HG03521 (cell line): ENCODE results near the gene GATM.

Experiments
- ATAC-seq: cut with Tn5 transposase; IDR thresholded peaks from one replicate; pipeline ENCODE4 v1.9.1; 2021; ENCODE audit warnings: mild to moderate bottlenecking, moderate library complexity; ENCODE audit not compliant: unreplicated experiment

The GATM gene, protein sequence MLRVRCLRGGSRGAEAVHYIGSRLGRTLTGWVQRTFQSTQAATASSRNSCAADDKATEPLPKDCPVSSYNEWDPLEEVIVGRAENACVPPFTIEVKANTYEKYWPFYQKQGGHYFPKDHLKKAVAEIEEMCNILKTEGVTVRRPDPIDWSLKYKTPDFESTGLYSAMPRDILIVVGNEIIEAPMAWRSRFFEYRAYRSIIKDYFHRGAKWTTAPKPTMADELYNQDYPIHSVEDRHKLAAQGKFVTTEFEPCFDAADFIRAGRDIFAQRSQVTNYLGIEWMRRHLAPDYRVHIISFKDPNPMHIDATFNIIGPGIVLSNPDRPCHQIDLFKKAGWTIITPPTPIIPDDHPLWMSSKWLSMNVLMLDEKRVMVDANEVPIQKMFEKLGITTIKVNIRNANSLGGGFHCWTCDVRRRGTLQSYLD

DNA sequence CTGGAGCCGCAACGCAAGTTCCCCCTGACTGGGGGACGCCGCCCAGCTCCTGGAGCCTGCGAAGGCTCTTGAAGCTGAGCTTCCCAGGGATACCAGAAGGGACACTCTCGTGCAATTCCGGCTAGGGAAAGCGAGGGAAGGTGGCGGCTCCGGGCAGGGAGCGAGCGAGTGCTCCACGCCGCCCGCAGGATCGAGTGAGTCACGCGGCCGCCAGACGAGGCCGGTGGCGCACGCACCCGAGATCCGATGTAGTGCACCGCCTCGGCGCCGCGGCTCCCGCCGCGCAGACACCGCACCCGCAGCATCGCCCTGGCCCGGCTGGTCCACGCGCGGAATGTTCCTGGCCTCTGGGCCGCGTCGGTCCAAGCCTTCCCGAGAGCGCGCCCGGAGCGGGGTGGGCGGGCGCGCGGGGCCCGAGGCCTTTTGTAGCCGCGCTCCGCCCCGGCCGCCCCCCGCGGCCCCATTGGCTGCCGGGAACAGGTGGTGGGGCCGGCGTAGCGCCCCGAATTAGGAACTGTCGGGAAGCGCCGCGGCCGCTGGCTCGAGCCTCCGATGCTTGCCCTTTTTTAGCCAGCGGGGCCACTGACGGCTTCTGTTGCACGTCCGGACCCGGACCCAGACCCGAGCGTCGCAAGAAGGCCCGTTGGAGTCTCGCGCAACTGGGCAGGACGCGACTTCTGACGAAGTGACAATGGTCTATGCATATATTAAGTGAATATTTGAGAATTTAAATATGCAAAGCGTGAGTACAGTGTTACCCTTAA, at the start of gene GATM:
TSS of gene GATM (minus strand) at position 396 of the 764 bp plus-strand sequence. CDS start at position 305, 91 bp downstream.
- ATAC-seq, result peak; percentile 75

DNA sequence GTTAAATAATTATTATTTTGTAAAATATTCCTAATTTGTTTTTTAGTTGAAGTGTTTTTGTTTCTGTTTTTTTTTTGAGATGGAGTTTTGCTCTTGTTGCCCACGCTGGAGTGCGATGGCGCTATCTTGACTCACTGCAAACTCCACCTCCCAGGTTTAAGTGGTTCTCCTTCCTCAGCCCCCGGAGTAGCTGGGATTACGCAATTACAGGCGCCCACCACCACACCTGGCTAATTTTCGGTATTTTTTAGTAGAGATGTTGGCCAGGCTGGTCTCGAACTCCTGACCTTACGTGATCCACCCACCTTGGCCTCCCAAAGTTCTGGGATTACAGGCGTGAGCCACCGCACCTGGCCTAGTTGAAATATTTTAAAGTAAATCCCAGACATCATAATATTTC, 48.7 kb upstream of the GATM start:
- no peak for ATAC-seq

DNA sequence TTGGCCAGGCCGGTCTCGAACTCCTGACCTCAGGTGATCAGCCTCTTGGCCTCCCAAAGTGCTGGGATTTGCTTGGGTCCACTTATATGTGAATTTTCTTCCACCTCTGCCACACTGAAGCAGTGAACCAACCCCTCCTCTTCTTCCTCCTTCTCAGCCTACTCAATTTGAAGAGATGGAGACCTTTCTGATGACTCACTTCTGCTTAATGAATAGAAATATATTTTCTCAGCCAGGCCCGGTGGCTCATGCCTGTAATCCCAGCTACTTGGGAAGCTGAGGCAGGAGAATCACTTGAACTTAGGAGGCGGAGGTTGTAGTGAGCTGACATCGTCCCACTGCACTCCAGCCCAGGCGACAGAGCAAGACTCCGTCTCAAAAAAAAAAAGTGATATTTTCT, 46.8 kb upstream of the GATM start:
- no peak for ATAC-seq

DNA sequence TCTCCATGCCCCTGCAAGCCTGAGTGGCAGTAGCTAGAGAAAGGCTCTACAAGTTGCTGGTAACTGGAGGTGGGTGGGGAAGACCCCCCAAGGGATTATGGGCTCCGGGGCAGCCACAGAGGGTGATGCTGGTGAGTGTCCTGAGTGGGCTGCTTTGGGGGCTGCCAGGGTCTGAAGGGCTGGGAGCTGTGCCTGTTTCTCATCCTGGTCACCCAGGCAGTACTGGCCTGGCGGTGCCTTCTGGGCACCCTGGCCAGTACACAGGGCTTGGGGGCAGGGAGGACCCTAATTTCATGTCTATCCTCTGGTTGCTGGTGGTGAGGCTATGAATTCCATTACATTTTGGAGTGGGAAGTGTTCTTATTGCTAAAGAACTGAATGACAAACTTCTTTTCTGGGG, 46.1 kb upstream of the GATM start:
- ATAC-seq, result no peak

DNA sequence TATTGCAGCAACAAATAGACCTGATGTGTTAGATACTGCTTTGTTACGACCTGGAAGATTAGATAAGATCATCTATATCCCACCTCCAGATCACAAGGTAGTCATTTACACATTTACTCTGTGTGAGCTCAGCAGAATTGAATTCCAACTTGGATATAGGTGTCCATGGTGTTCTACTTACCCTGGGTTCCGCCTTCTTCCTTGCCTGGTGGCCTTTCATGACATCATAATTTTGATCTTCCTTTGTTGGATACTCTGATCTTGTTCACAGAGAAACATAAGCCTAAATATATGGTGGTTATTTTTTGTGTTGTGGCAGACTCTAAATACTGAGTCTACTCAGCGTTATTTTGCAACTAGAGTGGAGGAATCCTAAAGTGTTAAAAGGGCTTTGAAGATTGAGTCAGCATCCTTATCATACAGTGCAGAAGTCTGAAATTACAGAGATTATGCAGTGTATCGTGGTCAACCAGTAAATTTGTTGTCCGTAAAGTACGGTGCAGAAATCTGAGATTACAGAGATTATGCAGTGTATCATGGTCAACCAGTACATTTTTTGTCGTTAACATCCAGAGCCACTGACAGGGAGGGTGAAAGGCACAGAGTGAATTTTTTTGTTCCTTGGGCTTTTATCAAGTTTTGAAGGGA, 39.1 kb upstream of the GATM start:
- no peak for ATAC-seq

DNA sequence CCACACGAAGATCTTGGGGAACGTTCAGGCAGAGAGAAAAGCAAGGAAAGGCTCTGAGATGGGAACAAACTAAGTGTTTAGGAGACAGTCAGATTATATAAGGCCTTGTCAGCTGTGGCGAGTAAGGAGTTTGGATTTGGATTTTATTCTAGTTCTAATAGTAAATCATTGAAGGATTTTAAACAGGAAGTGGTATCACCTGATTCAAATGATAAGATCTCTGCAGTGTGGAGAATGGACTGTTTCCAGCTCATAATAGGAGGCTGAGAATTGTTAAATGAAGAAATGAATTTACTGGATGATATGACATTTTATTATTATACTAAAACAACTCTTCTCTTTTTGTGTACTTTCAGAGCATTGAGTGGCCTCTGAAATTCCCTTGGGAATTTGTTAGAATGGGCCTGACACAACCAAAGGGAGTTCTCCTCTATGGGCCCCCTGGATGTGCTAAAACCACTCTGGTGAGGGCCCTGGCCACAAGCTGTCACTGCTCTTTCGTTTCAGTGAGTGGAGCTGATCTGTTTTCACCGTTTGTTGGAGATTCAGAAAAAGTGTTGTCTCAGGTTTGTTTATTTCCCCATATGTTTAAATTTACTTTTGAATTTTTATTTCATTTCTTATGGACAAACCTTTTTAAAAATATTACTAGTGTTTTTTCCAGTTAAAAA, 36.0 kb upstream of the GATM start:
- ATAC-seq, result no peak

DNA sequence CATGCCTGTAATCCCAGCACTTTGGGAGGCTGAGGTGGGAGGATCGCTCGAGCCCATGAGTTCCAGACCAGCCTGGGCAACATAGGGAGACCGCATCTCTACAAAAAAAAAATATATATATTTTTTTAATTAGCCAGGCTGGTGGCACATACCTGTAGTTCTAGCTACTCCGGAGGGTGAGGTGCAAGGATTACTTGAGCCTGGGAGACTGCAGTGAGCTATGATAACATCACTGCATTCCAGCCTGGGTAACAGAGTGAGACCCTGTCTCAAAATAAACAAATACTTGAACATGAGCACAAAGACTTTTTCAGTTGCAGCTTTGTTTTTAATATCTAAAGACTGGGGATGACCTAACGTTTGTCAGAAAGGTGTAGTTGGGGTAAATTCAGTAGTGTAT, 31.3 kb upstream of the GATM start:
- ATAC-seq, result no peak

DNA sequence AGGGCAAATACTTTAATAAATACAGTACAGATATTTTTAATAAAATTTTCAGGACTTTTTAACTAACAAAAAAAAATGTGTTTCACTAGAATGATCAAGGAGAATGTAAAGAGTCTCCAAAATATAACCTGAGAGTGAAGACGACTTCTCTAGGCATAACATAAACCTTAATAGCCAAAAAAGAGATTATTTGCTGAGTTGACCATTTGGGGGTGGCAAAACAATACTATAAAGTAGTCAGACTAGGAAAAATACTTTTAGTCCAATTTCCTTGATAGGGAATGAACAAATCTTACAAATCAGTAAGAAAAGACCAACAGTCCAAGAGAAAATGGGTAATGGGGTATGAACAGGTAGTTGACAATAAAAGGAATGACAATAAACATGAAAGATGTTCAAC, 29.4 kb upstream of the GATM start:
- no peak for ATAC-seq

DNA sequence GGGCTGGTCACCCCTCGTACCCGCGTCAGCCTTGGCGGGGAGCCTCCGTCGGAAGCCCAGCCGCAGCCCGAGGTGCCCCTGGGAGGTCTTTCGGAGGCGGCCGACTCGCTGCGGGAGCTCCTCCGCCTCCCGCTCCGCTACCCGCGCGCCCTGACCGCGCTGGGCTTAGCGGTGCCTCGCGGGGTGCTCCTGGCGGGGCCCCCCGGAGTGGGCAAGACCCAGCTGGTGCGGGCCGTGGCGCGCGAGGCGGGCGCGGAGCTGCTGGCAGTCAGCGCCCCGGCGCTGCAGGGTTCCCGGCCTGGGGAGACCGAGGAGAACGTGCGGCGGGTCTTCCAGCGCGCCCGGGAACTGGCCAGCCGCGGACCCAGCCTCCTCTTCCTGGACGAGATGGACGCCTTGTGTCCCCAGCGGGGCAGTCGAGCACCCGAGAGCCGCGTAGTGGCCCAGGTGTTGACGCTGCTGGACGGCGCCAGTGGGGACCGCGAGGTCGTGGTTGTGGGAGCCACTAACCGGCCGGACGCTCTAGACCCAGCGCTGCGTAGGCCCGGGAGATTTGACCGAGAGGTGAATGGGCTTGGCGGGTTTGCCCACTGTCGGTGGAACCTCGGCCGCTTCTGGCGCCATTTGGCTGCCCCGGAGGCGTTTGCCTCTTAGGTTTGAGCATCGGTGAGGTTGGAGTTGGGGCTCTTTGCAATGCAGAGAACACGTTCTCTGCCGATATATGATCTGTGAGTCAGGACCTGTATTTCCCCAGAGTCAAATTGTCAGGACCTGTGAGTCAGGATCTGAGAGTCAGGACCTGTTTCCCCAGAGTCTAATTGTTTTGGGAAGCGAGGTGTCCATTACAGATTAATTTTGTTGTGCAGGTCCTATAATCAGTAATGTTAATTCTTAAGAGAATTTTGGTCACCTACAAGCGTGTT, 24.9 kb upstream of the GATM start:
- peak; percentile 19 for ATAC-seq

DNA sequence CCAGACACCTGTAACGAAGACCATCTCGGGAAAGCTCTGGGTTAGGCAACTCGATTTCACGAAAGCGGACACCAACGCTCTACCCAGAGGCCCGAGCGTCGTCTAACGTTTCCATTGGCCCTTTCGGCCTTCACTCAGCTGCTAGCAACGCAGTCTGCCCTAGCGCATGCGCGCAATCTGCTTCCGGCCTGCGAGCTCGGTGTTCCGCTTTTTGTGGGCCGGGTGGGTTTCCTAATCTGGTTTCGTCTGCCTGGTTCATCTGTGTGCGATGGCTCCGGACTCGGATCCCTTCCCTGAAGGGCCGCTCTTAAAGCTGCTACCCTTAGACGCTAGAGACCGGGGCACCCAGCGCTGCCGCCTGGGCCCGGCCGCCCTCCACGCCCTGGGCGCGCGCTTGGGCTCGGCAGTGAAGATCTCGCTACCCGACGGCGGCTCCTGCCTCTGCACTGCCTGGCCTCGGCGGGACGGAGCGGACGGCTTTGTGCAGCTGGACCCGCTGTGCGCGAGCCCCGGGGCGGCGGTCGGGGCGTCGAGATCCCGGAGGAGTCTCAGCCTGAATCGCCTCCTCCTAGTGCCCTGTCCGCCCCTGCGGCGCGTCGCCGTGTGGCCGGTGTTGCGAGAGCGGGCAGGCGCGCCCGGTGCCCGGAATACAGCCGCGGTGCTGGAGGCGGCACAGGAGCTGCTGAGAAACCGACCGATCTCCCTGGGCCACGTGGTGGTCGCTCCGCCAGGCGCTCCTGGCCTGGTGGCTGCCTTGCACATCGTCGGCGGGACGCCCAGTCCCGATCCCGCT, 24.0 kb upstream of the GATM start:
- ATAC-seq, result peak; percentile 85

DNA sequence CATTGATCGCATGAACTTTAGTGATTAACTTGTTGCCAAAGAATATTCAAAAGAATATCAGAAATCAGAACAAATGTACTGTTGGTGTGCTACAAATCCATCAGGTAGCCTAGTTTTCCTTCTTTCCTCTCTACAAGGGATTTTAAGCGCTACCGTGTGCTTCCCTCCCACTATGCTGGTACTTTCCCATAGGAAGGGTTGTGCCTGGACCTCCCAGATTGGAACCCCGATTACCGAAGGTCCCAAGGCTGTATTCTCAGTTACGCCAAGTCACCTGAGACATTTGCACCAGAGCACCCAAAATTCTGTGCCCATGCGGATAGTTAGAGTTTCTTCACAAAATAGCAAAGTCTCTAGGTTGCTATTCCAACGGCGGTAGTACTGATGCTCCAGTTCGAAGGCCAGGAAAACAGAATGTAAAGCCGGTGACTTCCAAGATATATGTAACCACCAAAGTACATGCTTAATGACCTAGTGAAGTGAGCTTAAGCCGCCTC, 23.4 kb upstream of the GATM start:
- no peak for ATAC-seq

DNA sequence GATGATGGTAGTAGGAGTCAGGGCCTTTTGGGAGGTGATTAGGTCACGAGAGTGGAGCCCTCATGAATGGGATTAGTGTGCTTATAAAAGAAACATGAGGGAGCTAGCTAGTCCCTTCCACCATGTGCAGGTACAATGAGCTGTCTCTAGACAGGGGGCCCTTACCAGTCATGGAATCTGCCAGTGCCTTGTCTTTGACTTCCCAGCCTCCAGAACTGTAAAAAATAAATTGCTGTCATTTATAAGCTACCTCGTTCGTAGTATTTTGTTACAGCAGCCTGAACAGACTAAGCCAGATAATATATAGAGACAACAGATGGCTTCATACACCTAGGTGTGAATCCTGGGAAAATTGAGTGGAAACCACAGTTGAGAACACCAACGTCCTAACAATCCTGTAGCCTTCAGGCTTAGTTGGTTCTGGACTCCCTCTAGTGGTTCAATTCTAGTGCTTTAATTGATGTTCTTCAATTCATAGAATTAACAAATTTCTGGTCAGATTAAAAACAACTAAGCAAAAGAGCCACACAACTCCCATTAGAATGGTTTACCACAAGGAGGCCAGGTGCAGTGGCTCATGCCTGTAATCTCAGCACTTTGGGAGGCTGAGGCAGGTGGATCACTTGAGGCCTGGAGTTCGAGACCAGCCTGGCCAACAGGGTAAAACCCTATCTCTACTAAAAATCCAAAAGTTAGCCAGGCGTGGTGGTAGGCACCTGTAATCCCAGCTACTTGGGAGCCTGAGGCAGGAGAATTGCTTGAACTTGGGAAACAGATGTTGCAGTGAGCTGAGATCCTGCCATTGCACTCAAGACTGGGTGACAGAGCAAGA, 21.3 kb upstream of the GATM start:
- no peak for ATAC-seq

DNA sequence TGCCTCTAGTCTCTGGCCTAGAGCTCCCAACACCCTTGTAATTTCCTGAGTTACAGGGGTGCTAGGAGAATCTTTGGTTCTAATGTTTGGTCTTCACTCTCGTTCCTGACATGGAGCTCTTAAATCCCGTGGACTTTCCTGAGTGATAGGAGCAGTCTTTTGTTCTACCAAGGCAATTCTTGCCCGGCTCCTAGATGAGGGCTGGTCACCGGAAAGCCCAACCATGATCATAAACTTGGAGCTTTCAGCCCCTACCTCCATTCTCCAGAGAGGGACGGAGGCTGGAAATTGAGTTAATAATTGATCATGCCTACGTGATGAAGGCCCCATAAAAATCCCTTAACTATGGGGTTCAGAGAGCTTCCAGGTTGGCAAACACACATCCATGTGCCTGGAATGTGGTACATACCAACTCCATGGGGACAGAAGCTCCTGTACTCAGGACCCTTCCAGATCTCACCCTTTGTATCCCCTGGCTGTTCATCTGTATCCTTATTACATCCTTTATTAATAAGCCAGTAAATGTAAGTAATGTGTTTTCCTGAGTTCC, 18.8 kb upstream of the GATM start:
- no peak for ATAC-seq

DNA sequence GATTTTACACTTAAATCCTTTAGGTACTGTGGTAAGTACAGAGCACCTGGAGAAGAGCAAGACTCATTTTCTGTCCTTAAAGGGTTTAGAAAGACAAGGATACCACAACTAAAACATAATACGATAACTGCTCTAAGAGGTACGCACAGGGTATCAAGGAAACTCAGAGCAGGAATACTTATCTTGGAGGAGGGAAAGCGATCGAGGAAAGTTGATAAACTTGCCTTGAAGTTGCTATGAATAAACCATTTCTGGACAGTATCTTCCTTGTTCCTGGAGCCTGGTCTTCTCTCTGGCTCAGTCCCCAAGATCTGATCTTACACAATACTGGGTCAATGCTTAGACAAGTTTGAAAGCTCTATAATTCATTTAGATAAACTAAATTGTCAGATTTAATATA, 17.6 kb upstream of the GATM start:
- no peak for ATAC-seq

DNA sequence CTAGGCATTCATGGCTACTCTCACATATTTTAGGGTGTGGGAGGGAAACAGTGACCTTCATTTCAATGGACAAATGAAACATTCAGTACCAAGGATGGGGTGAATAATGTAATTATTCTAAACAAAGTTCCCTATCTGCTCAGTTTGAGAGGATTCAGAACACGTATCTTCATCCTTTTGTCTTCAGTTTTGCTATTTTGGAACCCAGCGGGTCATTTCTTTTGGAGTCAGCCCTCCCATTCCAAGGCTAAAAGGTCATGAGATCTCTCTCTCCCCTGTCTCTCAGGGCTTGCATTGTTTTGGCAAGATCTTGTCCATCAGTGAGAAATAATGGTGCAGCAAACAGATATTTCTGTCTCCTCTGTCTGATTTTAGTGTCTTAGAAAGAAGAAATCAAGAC, 16.3 kb upstream of the GATM start:
- no peak for ATAC-seq

DNA sequence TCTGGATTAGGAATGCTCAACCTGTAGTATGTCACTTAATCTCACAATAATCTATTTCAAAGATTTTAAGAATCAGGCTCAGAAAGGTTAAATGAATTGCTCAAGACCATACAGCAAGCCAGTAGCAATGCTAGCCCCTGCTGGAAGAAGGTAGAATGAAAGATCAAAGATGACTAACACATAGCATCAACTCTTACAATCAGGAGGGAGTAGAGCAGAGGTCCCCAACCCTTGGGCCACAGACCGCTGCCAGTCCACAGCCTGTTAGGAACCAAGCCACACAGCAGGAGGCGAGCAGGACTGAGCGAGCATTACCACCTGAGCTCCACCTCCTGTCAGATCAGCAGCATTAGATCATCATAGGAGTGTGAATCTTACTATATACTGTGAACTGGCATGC, 15.5 kb upstream of the GATM start:
- no peak for ATAC-seq

DNA sequence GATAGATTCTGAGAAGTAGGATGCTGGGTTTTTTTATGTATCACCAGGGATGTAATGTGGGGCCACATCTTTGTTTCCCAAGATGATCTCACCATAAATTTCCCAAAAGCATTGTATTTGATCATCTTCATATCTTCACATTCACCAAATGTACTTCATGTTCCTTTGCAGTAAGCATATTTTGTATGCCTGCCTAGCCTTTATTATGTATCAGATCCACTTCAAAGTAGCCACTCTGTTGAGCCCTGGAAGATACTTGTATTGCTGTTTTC, 14.2 kb upstream of the GATM start:
- no peak for ATAC-seq
